HG03460 (cell line): ENCODE measurements around the gene LOXL4.

Source experiments
- ATAC-seq: cut with Tn5 transposase; IDR thresholded peaks from one replicate; pipeline ENCODE4 v1.9.1; 2021; ENCODE audit not compliant: unreplicated experiment

Gene LOXL4

GRCh38 chr10:98295401-98295811, 27.4 kb upstream of the LOXL4 start:
- ATAC-seq, result no peak

GRCh38 chr10:98294270-98294627, 26.3 kb upstream of the LOXL4 start:
- no peak for ATAC-seq

- no peak for ATAC-seq
Measured at GRCh38 chr10:98293550-98294269, 25.7 kb upstream of the LOXL4 start.

- no peak for ATAC-seq
Measured at GRCh38 chr10:98292971-98293370, 25.0 kb upstream of the LOXL4 start.

GRCh38 chr10:98289802-98290209, 21.8 kb upstream of the LOXL4 start:
- no peak for ATAC-seq

GRCh38 chr10:98287321-98287720, 19.3 kb upstream of the LOXL4 start:
- no peak for ATAC-seq

- ATAC-seq, result no peak
Measured at GRCh38 chr10:98286419-98286818, 18.4 kb upstream of the LOXL4 start.

- no peak for ATAC-seq
Measured at GRCh38 chr10:98285416-98285815, 17.4 kb upstream of the LOXL4 start.

- ATAC-seq, result no peak
Measured at GRCh38 chr10:98276311-98276710, 8.3 kb upstream of the LOXL4 start.

GRCh38 chr10:98274562-98274961, 6.6 kb upstream of the LOXL4 start:
- ATAC-seq, result no peak

GRCh38 chr10:98273057-98273850, 5.3 kb upstream of the LOXL4 start:
- no peak for ATAC-seq

GRCh38 chr10:98272656-98273055, 4.7 kb upstream of the LOXL4 start:
- no peak for ATAC-seq

- ATAC-seq, result no peak
Measured at GRCh38 chr10:98272245-98272644, 4.3 kb upstream of the LOXL4 start.

GRCh38 chr10:98270786-98271185, 2.8 kb upstream of the LOXL4 start:
- ATAC-seq, result no peak

- no peak for ATAC-seq
Measured at GRCh38 chr10:98270073-98270740, 2.2 kb upstream of the LOXL4 start.

- ATAC-seq, result no peak
Measured at GRCh38 chr10:98269435-98269912, 1.5 kb upstream of the LOXL4 start.

GRCh38 chr10:98268694-98269431, 869 bp upstream of the LOXL4 start:
- ATAC-seq, result no peak

- no peak for ATAC-seq
Measured at GRCh38 chr10:98267069-98267893, 713 bp downstream of the LOXL4 start.

- no peak for ATAC-seq
Measured at GRCh38 chr10:98266647-98267046, 1.3 kb downstream of the LOXL4 start.
